ENCODE results near the gene SLC2A11.

SLC2A11 gene

DNA sequence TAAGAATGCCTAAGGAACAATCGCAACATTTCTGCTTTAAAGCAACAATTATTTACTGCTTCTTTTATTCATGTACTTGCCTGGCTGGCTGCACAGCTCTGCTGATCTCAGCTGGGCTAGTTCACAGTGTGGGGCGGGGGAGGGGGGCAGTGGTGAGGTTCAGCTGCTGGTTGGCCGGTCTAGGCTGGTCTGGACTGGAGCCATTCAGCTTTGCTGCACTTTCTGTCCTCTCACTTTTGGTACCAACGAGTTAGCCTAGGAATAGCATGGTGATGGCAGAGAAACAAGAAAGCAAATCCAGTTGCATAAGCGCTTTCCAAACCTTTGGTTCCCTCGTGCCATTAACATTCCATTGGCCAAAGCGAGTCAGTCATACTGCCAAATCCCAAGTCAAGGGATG, 20.5 kb downstream of the SLC2A11 start:
- no peak for TF ChIP-seq GABPA (IDR thresholded peaks at IDR 0.05; ENCODE audit: low read depth)

GRCh38 chr22:23882370-23882769, 24.7 kb downstream of the SLC2A11 start:
- Histone ChIP-seq H3K27me3 (ENCODE audit: insufficient read depth, poor library complexity, severe bottlenecking) (no peaks in the 10 kb centered on the region), H3K4me3 (replicated peaks; ENCODE audit: insufficient read depth, low read length) (no peak overlapping the region), H3K27ac (replicated peaks) (no peak overlapping the region)
- no peak for DNase-seq (ENCODE audit: low read depth in 1 of 2, low spot score in 1 of 2)
- TF ChIP-seq CTCF (IDR thresholded peaks at IDR 0.05; ENCODE audit: insufficient read depth, low read length) (no peak), GABPA (IDR thresholded peaks at IDR 0.05; ENCODE audit: low read depth) (no peak), SPI1 (IDR thresholded peaks at IDR 0.05; ENCODE audit: borderline replicate concordance, low read depth) (no peak), POLR2AphosphoS5 (IDR thresholded peaks at IDR 0.05; ENCODE audit: low read depth) (no peak)
- TF ChIP-seq, protein P1, sequence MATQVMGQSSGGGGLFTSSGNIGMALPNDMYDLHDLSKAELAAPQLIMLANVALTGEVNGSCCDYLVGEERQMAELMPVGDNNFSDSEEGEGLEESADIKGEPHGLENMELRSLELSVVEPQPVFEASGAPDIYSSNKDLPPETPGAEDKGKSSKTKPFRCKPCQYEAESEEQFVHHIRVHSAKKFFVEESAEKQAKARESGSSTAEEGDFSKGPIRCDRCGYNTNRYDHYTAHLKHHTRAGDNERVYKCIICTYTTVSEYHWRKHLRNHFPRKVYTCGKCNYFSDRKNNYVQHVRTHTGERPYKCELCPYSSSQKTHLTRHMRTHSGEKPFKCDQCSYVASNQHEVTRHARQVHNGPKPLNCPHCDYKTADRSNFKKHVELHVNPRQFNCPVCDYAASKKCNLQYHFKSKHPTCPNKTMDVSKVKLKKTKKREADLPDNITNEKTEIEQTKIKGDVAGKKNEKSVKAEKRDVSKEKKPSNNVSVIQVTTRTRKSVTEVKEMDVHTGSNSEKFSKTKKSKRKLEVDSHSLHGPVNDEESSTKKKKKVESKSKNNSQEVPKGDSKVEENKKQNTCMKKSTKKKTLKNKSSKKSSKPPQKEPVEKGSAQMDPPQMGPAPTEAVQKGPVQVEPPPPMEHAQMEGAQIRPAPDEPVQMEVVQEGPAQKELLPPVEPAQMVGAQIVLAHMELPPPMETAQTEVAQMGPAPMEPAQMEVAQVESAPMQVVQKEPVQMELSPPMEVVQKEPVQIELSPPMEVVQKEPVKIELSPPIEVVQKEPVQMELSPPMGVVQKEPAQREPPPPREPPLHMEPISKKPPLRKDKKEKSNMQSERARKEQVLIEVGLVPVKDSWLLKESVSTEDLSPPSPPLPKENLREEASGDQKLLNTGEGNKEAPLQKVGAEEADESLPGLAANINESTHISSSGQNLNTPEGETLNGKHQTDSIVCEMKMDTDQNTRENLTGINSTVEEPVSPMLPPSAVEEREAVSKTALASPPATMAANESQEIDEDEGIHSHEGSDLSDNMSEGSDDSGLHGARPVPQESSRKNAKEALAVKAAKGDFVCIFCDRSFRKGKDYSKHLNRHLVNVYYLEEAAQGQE (IDR thresholded peaks at IDR 0.05; ENCODE audit: insufficient replicate concordance, low read depth) = no peak

More for the DNA sequence above, 20.5 kb downstream of the SLC2A11 start:
- Histone ChIP-seq H3K4me3 (replicated peaks; ENCODE audit: insufficient read depth, low read length) (no peak overlapping the region), H3K27me3 (ENCODE audit: insufficient read depth, poor library complexity, severe bottlenecking) (no peaks in the 10 kb centered on the region), H3K27ac (replicated peaks) (no peak overlapping the region)
- DNase-seq (ENCODE audit: low read depth in 1 of 2, low spot score in 1 of 2) = no peak

DNA sequence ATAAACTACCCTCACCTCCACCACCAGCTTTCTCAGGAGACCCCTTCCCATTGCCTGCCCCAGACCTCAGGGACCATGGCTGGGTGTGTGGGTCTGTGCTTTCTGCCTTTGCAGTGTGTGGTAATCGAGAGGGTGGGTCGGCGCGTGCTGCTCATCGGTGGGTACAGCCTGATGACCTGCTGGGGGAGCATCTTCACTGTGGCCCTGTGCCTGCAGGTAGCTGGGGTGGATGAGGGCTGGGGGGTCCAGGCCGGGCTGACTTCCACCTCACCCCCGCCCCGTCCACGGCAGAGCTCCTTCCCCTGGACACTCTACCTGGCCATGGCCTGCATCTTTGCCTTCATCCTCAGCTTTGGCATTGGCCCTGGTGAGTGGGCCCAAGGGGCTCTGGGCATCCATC, 26.0 kb downstream of the SLC2A11 start:
- Histone ChIP-seq H3K27ac (replicated peaks) (no peak overlapping the region), H3K4me3 (replicated peaks; ENCODE audit: insufficient read depth, low read length) (no peak overlapping the region), H3K27me3 (ENCODE audit: insufficient read depth, poor library complexity, severe bottlenecking) (no peaks in the 10 kb centered on the region)
- TF ChIP-seq, protein P1 (IDR thresholded peaks at IDR 0.05; ENCODE audit: insufficient replicate concordance, low read depth) = no peak
- TF ChIP-seq CTCF (IDR thresholded peaks at IDR 0.05; ENCODE audit: insufficient read depth, low read length) (no peak), GABPA (IDR thresholded peaks at IDR 0.05; ENCODE audit: low read depth) (no peak), POLR2AphosphoS5 (IDR thresholded peaks at IDR 0.05; ENCODE audit: low read depth) (no peak), SPI1 (IDR thresholded peaks at IDR 0.05; ENCODE audit: borderline replicate concordance, low read depth) (no peak)
- DNase-seq (ENCODE audit: low read depth in 1 of 2, low spot score in 1 of 2) = no peak

DNA sequence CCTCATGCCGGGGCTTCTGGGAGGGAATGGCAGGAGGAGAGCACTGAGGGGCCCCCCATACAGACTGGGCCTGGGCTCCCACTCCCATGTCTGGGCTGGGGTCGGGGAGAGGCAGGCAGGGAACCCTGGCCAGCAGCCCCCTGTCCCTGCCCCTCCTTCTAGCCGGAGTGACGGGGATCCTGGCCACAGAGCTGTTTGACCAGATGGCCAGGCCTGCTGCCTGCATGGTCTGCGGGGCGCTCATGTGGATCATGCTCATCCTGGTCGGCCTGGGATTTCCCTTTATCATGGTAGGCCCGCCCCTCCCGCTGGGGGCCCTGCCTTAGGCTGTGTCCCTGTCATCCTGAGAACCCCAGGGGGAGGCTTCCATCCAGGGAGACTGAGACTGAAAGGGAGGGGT, 26.5 kb downstream of the SLC2A11 start:
- Histone ChIP-seq H3K27ac (replicated peaks) (no peak overlapping the region), H3K27me3 (ENCODE audit: insufficient read depth, poor library complexity, severe bottlenecking) (no peaks in the 10 kb centered on the region), H3K4me3 (replicated peaks; ENCODE audit: insufficient read depth, low read length) (no peak overlapping the region)
- no peak for DNase-seq (ENCODE audit: low read depth in 1 of 2, low spot score in 1 of 2)
- TF ChIP-seq GABPA (IDR thresholded peaks at IDR 0.05; ENCODE audit: low read depth) = no peak

DNA sequence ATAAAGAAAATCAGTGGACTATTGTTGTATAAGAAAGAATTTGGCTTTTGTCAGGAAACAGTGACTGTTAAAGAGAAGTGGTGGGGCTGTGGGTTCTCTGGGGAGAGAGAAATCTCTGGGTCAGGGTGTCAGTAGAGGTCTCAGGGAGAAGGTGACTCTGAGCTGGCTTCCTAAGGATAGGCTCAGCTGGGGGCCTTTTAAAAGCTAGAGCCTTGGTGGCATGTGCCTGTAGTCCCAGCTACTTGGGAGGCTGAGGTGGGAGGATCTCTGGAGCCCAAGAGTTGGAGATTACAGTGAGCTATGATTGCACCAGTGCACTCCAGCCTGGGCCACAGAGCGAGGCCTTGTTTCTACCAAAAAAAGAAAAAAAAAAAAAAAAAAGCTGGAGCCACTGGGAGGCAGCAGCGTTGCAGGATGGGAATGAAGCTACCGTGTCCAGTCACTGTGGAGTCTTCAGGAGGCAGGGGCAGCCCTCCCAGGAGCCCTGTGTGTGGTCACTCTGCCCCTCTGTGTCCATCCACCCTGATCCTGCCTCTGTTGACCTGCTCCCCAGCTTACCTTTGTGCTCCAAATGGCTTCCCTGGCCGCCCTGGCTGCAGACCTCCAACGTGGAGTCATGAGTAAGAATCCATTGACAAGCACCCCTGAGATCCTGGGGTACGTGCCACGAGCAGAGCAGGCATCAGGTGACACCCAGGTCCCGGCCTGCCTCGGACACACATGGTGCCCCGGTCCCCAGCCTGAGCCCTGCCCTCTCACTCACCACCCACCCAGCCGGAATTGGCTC, 31.1 kb downstream of the SLC2A11 start:
- Histone ChIP-seq H3K4me3 (replicated peaks; ENCODE audit: insufficient read depth, low read length) (no peak overlapping the region), H3K27ac (replicated peaks) (no peak overlapping the region), H3K27me3 (ENCODE audit: insufficient read depth, poor library complexity, severe bottlenecking) (no peaks in the 10 kb centered on the region)
- no peak for DNase-seq (ENCODE audit: low read depth in 1 of 2, low spot score in 1 of 2)
- TF ChIP-seq SPI1 (IDR thresholded peaks at IDR 0.05; ENCODE audit: borderline replicate concordance, low read depth) = no peak
- no peak for TF ChIP-seq GABPA (IDR thresholded peaks at IDR 0.05; ENCODE audit: low read depth)
- TF ChIP-seq, protein P1 (IDR thresholded peaks at IDR 0.05; ENCODE audit: insufficient replicate concordance, low read depth) = no peak
- no peak for TF ChIP-seq POLR2AphosphoS5 (IDR thresholded peaks at IDR 0.05; ENCODE audit: low read depth)
